ENCODE results near the gene RIMS3. TPM values are rescaled to one million over a fixed set of nuclear protein-coding genes. Genes with fewer than 3 reads are reported as not detected.
A peak's percentile ranks its signal among the peaks of the same experiment; 100 is the strongest.
"Not testable (repeated sequence)": the region's sequence is repeated elsewhere in the genome, so short reads cannot be mapped to it uniquely, and the experiment has no call there.

The RIMS3 gene
- total RNA-seq, 1 experiment from 2014 or later, result 20.7 TPM

DNA sequence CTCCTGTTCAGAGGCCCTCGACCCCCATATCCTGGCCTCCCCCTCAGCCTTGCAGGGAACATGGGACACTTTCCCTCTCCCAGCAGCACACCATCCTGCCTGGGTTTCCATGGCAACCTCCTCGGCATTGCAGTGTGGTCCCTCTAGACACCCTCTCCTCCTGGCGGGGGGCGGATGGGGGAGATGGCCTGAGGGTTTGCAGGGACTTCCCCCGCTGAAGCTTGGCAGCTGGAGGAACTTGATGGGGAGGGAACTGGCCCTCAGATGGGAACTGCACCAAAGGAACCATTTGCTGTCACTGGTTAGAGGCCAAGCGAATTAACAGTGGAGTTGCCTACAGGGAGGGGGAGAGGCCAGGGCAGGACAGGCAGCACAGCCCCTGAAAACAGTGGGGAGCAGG is 28.7 kb downstream of the RIMS3 start:
- no peaks in the 10 kb centered on the region; the same call in 1 of the 2 replicates for H3K36me3 ChIP-seq (replicated peaks; ENCODE audit: control insufficient read depth, insufficient read depth, low read length)
- DNase-seq, result no peak
- H3K27me3 ChIP-seq (ENCODE audit: control insufficient read depth, insufficient read depth, low read length), result no peaks in the 10 kb centered on the region
- H3K4me3 ChIP-seq (ENCODE audit: insufficient read depth, low read depth, low read length), result no peak overlapping the region

DNA sequence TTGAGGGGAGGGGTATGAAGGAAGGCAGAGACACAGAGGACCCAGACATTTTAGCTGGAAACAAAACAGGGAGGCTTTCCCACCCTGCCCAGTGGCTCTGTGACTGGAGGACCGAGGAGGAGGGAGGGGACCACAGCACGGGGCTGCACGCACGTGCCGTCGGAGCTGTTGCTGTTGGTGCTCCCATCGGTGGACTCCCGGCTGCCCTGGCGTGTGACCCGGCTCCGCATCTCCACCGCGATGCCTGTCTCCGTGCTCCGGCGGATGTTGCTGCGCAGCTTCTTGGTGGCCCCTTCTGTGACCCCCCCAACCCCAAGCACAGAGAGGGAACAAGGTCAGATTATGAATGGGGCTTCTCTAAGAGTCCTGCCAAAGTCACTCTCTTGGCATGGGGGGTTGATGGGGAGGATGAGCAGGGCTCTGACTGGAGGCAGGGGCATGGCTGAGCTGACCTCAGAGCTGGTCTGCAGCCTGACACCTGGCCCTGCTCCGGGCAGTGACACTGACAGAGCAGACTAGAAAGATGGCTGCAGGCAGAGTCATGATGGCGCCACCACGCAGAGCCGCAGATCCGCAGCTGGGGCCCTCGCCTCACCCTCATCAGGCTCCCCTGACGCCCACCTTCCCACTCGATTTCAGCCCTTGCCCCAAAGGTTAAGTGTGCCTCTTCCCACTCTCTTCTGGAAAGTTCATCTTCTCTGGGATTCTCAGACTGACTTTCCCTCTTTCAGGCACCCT is 29.6 kb downstream of the RIMS3 start:
- DNase-seq, result no peak
- Histone ChIP-seq H3K4me3 (ENCODE audit: insufficient read depth, low read depth, low read length) (no peak overlapping the region), H3K27me3 (ENCODE audit: control insufficient read depth, insufficient read depth, low read length) (no peaks in the 10 kb centered on the region), H3K36me3 (replicated peaks; ENCODE audit: control insufficient read depth, insufficient read depth, low read length) (no peaks in the 10 kb centered on the region; the same call in 1 of the 2 replicates)

DNA sequence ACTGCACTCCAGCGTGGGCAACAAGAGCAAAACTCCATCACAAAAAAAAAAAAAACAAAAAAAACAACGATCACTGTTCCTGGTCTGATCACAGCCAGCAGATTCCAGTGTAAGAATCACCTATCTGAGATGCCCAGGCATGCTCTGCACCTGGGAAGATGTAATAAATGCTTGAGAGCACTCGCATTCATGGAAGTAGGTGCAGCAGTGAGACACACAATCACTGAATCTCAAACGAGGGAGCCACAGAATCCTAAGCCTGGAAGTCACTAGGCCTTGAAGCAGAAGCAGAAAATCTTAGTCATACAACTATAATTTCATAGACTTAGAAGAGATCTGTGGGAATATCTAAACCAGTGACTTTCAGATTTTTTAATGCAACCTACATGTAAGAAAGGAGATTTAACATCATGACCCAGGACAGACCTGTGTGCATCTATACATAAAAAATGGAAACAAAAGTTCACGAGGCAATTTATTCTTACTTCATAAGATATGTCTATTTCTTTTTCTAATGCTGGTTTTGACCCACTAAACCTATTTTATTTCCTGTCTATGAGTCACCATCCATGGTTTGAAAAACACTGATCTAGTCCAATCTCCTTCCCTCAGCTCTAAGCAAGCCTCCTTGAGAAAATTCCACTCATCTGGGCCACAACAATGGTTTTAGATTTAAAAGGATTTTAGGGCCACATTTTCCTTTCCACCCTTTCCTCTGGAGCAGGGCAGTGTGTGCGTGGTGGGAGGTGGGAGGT is 30.4 kb downstream of the RIMS3 start:
- Histone ChIP-seq H3K36me3 (replicated peaks; ENCODE audit: control insufficient read depth, insufficient read depth, low read length) (no peaks in the 10 kb centered on the region), H3K27me3 (ENCODE audit: control insufficient read depth, insufficient read depth, low read length) (no peaks in the 10 kb centered on the region), H3K4me3 (ENCODE audit: insufficient read depth, low read depth, low read length) (no peak overlapping the region)
- no peak for DNase-seq

DNA sequence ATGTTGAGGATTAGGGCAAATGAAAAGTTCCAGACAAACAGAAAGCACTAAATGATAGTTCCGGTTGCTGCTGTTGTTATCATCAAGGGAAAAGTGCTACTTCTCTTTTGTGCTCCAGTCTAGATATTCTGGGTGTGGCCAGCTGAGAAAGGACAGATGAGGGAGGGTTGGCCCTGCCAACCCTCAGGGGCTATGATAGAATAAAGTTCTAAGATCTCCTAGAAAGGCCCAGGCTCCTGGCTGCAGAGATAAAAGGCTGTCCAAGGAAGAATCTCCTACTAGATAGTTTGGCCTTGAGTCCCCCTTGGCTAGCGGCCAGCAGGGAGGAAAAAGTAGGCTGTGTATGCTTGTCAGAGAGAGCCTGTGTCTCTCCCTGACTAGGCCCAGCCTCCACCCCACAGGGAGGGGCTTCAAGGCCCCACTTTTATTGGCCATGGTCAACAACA is 31.5 kb downstream of the RIMS3 start:
- H3K36me3 ChIP-seq (replicated peaks; ENCODE audit: control insufficient read depth, insufficient read depth, low read length), result no peaks in the 10 kb centered on the region
- no peaks in the 10 kb centered on the region for H3K27me3 ChIP-seq (ENCODE audit: control insufficient read depth, insufficient read depth, low read length)
- no peak for DNase-seq
- H3K4me3 ChIP-seq (ENCODE audit: insufficient read depth, low read depth, low read length), result no peak overlapping the region

DNA sequence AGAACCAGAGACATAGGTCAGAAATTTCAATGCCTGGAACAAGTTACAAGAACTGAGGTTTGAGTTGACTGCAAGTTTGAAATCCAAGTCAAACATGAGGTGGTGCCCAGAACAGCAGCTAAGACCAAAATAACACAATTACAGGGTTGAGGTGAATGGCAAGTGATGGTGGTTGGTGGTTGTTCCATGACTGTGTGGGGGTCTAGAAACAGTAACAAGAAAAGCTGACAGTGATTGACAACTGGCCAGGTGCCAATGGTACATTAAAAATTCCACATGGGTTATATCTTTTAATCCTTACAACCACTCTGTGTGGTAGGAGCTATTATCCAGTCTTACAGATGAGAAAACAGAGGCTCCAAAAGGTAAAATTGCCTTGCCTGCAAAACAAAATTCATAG is 32.0 kb downstream of the RIMS3 start:
- Histone ChIP-seq H3K27me3 (ENCODE audit: control insufficient read depth, insufficient read depth, low read length) (no peaks in the 10 kb centered on the region), H3K36me3 (replicated peaks; ENCODE audit: control insufficient read depth, insufficient read depth, low read length) (no peaks in the 10 kb centered on the region), H3K4me3 (ENCODE audit: insufficient read depth, low read depth, low read length) (no peak overlapping the region)
- no peak for DNase-seq

DNA sequence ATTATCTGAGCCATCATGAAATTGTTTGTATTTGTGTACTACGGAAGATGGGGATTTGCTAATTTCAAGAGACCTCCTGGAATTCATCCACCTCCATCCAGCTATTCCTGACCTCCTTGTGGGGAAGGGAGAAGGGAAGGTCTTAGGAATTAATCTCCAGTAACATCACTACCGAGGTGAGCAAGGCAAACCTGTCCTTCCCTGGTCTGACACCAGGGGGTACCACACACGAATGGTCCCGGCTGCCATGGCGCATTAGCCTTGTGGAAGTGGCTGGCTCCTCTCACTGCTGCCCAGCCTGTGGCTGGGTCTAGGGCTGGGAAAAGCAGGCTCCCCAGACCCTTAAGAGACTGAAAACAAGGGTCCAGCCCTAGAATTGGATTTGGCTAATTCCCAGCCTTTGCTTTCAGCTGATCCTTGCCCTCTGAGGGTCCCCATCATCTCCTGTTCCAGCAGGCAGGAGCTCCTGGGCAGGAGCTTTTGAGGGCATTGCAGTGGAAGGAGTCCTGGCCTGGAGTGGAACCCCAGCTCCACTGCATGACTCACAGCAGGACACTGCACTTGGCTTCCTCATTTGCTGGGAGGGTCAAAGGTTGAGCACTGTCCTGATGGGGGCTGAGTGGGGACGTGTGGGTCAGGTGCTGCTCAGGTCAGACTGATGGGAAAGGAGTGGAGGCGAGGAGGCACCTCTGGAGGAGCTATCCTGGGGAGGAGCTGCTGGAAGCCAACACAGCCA is 34.8 kb downstream of the RIMS3 start:
- H3K4me3 ChIP-seq (ENCODE audit: insufficient read depth, low read depth, low read length), result no peak overlapping the region

DNA sequence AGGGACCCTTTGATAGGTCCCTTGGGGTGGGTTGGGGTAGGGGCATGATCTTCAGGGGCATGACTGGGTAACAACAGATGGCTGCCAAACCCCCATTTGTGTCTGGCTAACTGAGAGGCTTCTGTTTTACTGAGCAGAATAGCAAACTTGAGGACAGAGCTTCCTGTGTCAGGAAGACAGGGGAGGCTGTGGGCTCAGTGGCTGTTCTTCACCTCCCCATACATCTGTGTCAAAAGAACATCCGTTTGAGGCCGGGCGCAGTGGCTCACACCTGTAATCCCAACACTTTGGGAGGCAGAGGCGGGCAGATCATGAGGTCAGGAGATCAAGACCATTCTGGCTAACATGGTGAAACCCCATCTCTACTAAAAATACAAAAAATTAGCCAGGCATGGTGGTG is 35.9 kb downstream of the RIMS3 start:
- H3K4me3 ChIP-seq (ENCODE audit: insufficient read depth, low read depth, low read length); H3K36me3 ChIP-seq (replicated peaks; ENCODE audit: control insufficient read depth, insufficient read depth, low read length); H3K27me3 ChIP-seq (ENCODE audit: control insufficient read depth, insufficient read depth, low read length); DNase-seq: not testable (repeated sequence)

More for the DNA sequence above, 34.8 kb downstream of the RIMS3 start:
- DNase-seq, result peak; percentile 87
- no peaks in the 10 kb centered on the region for H3K36me3 ChIP-seq (replicated peaks; ENCODE audit: control insufficient read depth, insufficient read depth, low read length)
- no peaks in the 10 kb centered on the region for H3K27me3 ChIP-seq (ENCODE audit: control insufficient read depth, insufficient read depth, low read length)

DNA sequence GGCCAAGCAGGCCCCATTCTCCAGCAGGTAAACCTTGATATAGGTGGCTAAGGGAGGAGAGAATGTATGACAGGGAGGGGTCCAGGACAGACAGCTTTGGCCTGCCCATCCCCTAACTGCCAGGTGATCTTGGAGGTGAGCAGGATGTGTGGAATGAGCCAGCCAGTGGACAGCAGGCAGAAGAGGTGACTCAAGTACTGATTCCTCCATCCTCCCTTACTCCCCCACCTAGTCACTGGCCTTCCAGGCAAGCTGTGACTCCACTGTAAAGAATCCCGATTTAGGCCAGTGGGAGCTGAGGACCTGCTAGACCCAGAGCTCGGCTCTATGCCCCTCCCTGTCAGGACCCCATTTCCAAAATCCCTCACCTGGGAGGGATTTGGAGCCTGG is 36.6 kb downstream of the RIMS3 start:
- H3K4me3 ChIP-seq (ENCODE audit: insufficient read depth, low read depth, low read length), result no peak overlapping the region
- H3K27me3 ChIP-seq (ENCODE audit: control insufficient read depth, insufficient read depth, low read length), result no peaks in the 10 kb centered on the region
- no peak for DNase-seq
- no peaks in the 10 kb centered on the region for H3K36me3 ChIP-seq (replicated peaks; ENCODE audit: control insufficient read depth, insufficient read depth, low read length)

DNA sequence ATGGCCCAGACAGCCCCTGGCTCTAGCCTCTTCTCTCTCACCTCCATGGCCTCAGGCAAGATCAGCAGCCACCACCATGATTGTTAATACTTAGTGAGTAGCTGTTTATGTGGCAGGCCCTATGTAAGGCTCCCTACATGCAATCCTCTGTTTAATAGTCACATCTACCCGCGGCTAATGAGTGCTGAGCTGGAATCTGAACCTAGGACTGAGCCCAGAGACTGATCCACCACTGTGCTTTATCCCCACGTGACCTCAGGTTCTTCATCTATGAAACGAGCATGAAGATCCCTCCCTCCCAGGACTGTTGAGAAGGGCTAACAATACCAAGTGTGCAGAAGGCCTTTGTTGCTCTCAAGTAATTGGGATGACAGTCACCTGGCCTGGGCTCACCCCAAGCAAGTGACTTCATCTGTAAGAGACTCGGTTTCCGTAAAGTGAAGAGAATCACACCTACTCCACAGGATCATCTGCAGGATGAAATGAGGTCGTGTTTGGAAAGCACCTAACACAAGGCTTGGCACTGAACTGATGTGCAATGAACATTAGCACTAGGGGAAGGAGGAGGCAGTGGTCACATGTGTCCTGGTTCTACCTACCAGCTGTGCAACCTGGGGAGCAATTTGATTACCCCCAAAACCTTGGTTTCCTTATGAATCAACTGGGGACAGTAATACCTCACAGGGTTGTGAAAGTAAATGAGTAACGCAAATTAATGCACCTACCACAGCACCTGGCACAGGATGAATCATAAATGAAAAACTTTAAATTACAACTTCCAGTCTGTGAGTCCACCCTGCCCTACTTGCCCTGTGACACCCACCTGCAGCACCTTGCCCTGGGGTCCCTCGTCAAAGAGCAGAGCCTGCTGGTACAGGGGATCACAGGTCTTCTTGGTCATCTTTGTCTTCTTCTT is 37.2 kb downstream of the RIMS3 start:
- no peaks in the 10 kb centered on the region for H3K27me3 ChIP-seq (ENCODE audit: control insufficient read depth, insufficient read depth, low read length)
- no peak overlapping the region for H3K4me3 ChIP-seq (ENCODE audit: insufficient read depth, low read depth, low read length)
- no peak for DNase-seq
- H3K36me3 ChIP-seq (replicated peaks; ENCODE audit: control insufficient read depth, insufficient read depth, low read length), result no peaks in the 10 kb centered on the region

DNA sequence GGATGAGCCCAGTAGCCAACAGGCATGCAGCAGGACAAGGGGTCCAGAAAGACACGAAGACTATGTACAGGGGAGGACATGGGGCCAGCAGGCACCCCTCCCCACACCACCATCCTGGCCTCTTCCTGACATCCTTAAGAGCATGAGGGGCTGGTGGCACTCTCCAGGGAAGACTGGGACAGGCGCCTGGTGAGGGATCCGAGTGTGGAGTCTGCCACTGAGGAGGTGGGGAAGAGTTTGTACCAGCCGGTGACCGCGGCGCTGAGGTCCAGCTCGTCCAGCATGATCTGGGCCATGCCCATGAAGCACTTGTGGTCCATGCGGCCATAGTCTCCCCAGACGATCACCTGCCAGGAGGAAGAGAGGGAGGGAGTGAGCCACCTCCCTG is 39.1 kb downstream of the RIMS3 start:
- Histone ChIP-seq H3K36me3 (replicated peaks; ENCODE audit: control insufficient read depth, insufficient read depth, low read length) (no peaks in the 10 kb centered on the region), H3K27me3 (ENCODE audit: control insufficient read depth, insufficient read depth, low read length) (no peaks in the 10 kb centered on the region), H3K4me3 (ENCODE audit: insufficient read depth, low read depth, low read length) (no peak overlapping the region)
- peak; percentile 5 for DNase-seq

DNA sequence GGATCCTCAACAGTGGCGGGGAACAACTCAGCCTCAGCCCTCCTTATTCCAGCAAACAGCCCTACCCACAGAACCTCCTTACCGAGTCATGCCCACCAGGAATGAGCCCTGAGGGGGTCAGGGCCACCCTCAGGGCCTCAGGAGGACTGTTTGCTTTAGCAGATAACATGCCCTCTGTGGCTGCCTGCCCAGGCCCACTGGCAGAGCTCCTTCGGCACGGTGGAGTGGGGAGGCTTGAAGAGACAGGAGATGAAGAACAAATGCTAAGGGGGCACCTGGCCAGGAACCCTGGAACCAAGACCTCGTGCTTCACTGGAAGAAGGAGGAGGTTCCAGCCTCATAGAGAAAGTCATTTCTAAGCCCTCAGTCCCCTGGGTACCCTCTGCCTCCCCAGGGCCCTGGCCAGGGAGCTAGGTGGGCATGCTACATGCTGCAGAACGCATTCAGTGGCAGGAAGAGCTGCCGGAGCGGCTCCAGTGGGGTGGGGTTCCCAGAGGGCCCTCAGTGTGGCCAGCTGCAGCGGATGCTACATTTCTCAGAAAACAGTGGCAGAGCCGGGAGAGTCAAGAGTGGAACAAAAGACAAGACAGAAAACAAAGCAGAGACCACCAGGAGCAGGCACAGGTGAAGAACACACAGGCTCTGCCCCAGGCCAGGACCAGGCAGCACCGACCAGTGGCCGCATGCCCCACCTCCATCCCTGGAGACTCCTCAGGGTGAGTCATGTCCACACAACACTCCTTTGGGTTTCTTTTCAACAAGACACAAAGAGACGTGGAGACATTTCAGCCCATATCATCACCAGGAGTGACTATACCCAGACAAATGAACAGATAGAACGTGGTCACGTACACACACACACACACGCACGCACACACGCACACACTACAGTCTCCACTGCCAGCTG is 39.8 kb downstream of the RIMS3 start:
- H3K4me3 ChIP-seq (ENCODE audit: insufficient read depth, low read depth, low read length), result no peak overlapping the region
- H3K36me3 ChIP-seq (replicated peaks; ENCODE audit: control insufficient read depth, insufficient read depth, low read length), result no peaks in the 10 kb centered on the region
- DNase-seq, result peak; percentile 15
- H3K27me3 ChIP-seq (ENCODE audit: control insufficient read depth, insufficient read depth, low read length), result no peaks in the 10 kb centered on the region

DNA sequence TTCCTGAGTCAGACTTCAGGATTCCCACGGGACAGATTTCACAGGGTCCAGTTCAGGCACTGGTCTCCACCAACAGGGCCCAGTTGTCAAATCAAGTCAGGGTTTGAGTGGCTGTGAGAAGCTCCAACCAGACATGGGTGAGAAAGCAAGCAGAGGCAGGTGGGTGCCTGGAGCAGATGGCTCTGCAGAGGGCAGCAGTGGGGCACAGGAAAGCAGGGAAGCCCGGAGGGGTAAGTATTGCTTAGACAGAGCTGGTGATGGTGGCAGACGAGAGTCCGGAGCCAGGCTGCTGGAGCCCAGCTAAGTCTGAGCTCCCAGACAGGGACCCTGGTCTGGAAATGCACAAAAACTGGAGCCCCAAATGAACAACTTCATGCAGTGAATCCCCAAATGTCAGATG is 40.4 kb downstream of the RIMS3 start:
- no peaks in the 10 kb centered on the region for H3K27me3 ChIP-seq (ENCODE audit: control insufficient read depth, insufficient read depth, low read length)
- H3K36me3 ChIP-seq (replicated peaks; ENCODE audit: control insufficient read depth, insufficient read depth, low read length), result no peaks in the 10 kb centered on the region
- H3K4me3 ChIP-seq (ENCODE audit: insufficient read depth, low read depth, low read length), result no peak overlapping the region
- DNase-seq, result peak; percentile 59

DNA sequence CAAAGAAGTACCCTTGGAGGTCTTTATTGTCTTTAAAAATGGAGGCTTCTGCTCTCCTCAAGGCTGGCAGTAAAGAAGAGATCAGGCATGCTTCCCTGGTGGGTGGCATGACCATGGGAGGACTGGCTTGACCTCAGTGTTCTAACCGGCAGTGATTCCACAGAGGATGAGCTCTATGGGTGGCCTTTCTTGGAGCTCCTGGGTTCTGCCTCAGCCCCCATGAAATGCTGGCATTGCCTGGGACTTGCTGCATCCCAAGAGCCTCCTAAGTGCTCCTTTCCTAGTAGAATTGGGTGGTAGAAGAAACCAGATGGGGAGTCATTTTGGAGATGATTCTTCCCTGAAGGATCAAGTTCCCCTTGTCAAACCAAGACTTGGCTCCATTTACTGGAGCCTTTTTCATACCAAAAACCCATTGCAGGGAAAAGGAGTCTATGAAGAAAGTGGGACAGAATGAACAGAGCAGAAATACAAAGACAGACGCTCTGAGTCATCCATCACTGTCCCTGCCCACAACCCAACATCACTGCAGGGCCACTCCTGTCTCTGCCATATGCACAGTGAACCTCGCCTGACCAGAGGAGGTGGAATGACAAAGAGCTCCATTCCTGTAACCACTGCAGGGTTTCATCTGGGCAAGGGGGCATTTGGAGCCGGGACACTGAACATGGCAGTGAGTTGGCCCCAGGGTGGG is 42.4 kb downstream of the RIMS3 start:
- H3K36me3 ChIP-seq (replicated peaks; ENCODE audit: control insufficient read depth, insufficient read depth, low read length), result no peaks in the 10 kb centered on the region
- no peaks in the 10 kb centered on the region for H3K27me3 ChIP-seq (ENCODE audit: control insufficient read depth, insufficient read depth, low read length)
- no peak overlapping the region for H3K4me3 ChIP-seq (ENCODE audit: insufficient read depth, low read depth, low read length)
- DNase-seq, result peak; percentile 9
